Ureter (tissue), 1 donor: ENCODE measurements around the gene PEX7. TPM values are rescaled to one million over a fixed set of nuclear protein-coding genes. Genes with fewer than 3 reads are reported as not detected.
"Not testable (repeated sequence)": the region's sequence is repeated elsewhere in the genome, so short reads cannot be mapped to it uniquely, and the experiment has no call there.

Experiments used
- DNase-seq: peaks from one replicate; pipeline ENCODE4 v3.0.0-alpha.2; 2020; ENCODE audit warnings: low spot score
- total RNA-seq: library from RNA; stranded (reverse); gene quantifications from one replicate; pipeline ENCODE4 v1.2.4, GENCODE V29; 2023
- donor health status: DM: yes; HTN: yes; CAD: no.

The PEX7 gene
- total RNA-seq, result 10.7 TPM

DNA sequence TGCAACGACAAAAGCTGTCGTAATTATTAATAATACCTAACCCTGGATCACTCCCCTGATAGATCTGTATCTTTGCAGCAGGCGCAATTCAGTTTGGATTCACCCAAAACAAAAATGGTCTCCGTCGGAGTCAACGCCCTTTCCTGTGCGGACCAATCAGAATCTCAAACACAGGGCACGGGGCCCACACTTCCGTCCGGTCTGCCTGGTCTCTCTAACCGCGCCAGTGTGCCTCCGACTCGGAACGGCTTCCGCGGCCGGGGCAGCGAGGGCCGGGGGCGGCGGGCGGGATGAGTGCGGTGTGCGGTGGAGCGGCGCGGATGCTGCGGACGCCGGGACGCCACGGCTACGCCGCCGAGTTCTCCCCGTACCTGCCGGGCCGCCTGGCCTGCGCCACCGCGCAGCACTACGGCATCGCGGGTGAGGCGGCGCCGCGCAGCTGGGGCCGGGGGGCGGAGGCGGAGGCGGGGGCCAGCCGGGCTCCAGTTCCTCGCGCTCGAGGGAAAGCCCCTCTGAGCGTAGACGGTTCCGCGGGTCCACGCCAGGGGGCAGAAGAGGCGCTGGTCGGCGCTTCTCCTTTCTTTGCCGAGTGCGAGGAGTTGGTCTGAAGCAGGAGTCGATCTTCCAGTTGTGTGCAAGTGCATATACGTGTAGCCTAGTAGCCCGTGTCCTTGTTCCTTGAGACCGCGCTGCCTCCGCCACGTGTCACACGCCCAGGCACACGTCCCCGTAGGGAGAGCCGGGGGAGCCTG lies at the start of gene PEX7:
PEX7 (plus strand) TSS at position 217 of the 752 bp plus-strand sequence; CDS start at position 291, 74 bp downstream.
- DNase-seq, result peak; percentile 94

DNA sequence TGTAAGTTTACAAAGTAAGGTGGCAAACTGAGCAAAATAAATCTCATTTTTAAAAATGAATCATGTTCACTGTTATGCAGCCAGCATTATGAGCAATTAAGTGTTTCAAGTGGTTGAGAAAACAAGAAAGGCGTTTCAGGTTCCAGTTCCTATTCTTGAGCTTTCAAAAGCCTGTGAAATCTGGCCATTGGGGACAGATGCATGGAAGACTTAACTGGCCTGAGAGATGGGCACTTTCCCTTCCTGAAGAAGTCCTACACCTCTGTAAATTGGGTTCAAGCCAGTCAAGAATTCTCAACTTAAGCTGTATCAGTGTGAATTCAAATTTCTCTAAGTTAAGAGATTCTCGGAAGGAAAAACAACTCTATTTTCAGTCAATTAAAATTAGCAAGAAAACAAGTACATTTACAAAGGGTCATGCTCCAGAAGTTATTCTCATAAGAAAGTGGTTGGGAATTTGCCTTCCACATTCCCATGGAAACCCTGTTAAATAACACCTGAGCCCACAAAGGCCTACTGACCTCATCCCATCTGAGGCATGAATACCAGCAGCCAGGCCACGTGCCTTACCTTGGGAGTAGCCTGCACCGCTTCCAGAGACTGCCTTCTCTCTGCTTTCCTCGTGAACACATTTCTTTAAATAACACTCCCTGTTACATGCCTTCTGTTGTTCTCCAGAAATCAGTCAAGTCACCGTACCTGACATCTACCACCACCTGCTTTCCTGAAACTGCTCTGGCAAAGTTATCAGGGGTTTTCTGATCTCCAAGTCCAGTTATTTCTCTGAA lies 49.5 kb upstream of the PEX7 start:
- no peak for DNase-seq

GRCh38 chr6:136773473-136773796 lies 49.0 kb upstream of the PEX7 start:
- no peak for DNase-seq

DNA sequence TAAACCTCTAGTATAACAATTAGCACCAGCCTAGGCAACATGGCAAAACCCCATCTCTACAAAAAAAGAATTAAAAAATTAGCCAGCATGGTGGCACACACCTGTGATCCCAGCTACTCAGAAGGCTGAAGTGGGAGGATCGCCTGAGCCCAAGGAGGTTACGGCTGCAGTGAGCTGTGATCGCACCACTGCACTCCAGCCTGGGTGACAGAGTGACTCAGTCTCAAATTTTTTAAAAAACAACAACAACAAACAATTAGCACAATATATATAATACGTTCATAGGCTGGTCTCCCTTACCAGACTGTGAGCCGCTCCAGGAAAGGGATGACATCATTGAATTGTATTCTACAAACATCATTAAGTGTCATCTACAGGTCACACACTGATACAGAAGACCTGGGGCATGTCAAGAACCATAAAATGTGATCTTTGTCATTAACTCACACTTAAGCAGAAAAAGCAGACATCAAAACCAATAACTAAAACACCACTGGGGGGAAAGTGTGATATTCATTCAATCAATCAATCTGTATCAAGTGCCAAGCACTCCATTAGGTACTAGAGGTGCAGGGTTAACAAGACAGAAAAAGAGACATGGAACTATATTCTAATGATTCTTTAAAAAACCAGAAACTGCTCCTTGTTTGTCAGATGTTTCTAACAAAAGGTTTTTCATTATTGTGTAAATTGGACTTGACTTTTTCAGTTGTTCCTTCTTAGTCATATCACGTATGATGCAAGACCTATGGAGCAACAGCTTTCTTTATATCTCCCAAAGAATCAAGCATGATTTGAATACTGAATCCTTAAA lies 48.0 kb upstream of the PEX7 start:
- no peak for DNase-seq

GRCh38 chr6:136775081-136775480 lies 47.3 kb upstream of the PEX7 start:
- DNase-seq, result no peak

DNA sequence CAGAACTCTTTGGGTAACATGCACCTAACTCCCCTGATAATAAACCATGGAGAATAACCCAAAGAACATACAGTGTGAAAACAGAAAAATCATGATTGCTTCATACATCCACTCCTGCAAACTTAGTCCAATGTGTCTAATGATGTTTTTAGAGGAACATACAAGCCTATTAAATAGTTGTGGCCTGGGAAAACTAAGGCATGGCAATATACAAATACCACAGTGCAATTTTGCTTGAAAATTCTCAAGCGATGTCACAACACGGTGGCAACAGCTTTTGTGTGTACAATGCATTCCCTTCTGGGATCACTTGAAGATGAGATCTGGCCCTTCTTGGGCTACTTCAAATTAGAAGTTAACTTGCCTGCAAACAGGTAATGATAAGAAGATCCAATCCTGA lies 46.8 kb upstream of the PEX7 start:
- no peak for DNase-seq

DNA sequence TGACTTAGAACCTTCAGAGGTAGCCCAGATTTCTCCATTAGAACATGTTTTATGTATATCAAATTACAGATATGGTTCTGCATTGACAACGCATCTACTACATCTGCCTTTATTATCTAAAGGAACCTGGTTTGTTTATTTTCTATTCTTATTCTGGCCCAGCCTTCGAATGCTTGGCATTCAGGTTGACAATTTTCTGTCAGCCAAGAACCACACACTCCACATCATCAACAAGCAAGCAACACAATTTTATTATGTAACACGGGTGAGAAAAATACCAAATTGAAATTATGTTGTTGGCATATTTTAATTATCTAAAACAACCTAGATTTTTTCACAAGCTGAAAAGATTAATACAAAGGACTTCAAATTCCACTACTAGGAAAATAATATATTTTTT lies 44.7 kb upstream of the PEX7 start:
- no peak for DNase-seq

- DNase-seq, result no peak
These were observed 42.7 kb upstream of the PEX7 start for GRCh38 chr6:136779682-136780081.

GRCh38 chr6:136780972-136781371 lies 41.4 kb upstream of the PEX7 start:
- no peak for DNase-seq

GRCh38 chr6:136782021-136782770 lies 40.2 kb upstream of the PEX7 start:
- DNase-seq, result no peak

DNA sequence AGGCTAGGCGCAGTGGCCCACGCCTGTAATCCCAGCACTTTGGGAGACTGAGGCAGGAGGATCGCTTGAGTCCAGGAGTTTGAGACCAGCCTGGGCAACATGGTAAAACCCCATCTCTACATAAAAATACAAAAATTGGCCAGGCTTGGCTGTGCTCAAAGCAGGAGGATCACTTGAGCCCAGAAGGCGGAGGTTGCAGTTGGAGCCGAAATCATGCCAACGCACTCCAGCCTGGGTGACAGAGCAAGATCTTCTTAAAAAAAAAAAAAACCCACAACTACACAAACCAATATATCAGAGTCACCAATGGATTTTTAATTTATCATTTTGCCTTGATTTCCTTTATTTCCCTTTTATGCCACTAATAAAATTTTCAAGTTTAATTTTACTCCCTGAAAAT lies 39.4 kb upstream of the PEX7 start:
- no peak for DNase-seq

GRCh38 chr6:136783495-136784270 lies 38.7 kb upstream of the PEX7 start:
- no peak for DNase-seq

DNA sequence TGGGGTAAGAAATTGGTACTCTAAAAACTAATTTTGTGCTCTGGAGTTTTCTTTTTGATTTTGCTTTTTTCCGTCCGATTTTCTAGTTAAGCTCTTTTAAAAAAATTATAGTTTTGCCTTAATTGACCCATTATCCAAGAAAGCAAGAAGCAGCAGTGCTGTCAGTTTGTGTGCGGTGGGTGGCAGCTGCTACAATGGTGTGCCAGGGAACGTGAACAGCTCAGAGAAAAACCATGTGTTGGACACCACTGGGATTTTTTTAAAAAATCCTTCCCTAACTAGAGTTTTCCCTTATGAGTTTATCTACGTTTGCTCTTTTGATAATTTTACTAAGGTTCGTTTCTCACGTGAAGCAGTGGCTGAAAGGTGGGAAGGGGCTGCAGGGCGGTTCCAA lies 38.1 kb upstream of the PEX7 start:
- no peak for DNase-seq

GRCh38 chr6:136784910-136785746 lies 37.3 kb upstream of the PEX7 start:
- DNase-seq, result peak; percentile 68

- DNase-seq, result no peak
These were observed 35.7 kb upstream of the PEX7 start for GRCh38 chr6:136786658-136787057.

- DNase-seq, result no peak
These were observed 34.7 kb upstream of the PEX7 start for GRCh38 chr6:136787726-136788068.

DNA sequence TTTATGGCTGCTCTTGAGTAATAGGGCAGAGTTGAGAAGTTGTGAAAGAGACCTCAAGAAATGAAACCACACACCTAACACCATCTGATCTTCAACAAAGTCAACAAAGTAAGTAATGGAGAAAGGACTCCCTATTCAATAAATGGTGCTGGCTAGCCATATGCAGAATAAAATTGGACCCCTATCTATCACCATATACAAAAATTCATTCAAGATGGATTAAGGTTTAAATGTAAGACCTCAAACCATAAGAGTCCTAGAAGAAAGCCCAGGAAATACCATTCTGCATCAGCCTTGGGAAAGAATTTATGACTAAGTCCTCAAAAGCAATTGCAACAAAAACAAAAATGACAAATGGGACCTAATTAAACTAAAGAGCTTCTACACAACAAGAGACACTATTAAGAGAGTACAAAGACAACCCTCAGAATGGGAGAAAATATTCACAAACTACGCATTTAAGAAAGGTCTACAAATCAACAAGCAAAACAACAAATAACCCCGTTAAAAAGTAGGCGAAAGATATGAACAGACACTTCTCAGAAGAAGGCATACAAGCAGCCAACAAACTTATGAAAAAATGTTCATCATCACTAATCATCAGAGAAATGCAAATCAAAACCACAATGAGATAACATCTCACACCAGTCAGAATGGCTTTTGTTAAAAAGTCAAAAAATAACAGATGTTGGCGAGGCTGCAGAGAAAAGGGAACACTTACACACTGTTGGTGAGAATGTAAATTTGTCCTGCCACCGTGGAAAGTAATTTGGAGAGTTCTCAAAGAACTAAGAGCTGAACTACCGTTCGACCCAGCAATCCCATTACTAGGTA lies 34.1 kb upstream of the PEX7 start:
- no peak for DNase-seq

DNA sequence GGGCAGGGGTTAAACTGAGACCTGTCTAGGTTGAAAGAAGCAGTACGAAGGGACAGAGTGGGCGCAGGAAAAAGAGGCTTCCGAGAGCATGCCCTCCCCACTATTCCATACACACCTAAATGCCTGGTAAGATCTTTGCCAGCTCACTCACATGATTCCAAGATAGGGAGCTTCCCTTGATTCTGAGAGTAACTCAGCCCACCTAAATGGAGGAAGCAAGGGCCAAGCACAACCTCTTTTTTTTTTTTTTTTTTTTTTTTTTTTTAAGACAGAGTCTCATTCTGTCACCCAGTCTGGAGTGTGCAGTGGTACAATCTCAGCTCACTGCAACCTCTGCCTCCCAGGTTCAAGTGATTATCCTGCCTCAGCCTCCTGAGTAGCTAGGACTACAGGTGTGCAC lies 33.0 kb upstream of the PEX7 start:
- not testable (repeated sequence) for DNase-seq
